Stomach (tissue), 4 donors: ENCODE results near the gene CFAP20DC.

Source experiments
- CTCF ChIP-seq, 7 experiments: fragments of 450-650 bp in 4 of 7; fragments of 200-600 bp in 3 of 7; sonication (generic) in 3 of 7; IDR thresholded peaks; one replicate each; pipeline ENCODE4 v1.5.1; 2016 to 2019; ENCODE audit warnings: antibody characterized with exemption in 7 of 7, control low read depth in 2 of 7, mild to moderate bottlenecking in 1 of 7
- EP300 ChIP-seq: sonication (generic); formaldehyde crosslinking; IDR thresholded peaks from one replicate; pipeline ENCODE4 v1.6.1; 2017; ENCODE audit warnings: antibody characterized with exemption
- POLR2AphosphoS5 ChIP-seq, 3 donors: sonication (generic); formaldehyde crosslinking; IDR thresholded peaks; one replicate each; pipeline ENCODE4 v1.6.1; 2016; ENCODE audit warnings: antibody characterized with exemption in 3 of 3

GRCh38 chr3:59046839-59047238 lies 3.0 kb downstream of the CFAP20DC start:
- TF ChIP-seq CTCF (IDR thresholded peaks at IDR 0.05) (no peak), EP300 (no peak), POLR2AphosphoS5 (IDR thresholded peaks at IDR 0.05) (no peak)
